Caco-2 (cell line): ENCODE measurements around the gene ATG16L2. TPM values are rescaled to one million over a fixed set of nuclear protein-coding genes. Genes with fewer than 3 reads are reported as not detected.

Experiments used
- BruUV-seq: library from RNA; stranded (reverse); fragments of 400-500 nt; replicated peaks from 2 replicates; lab custom pipeline; 2021; lab: Mats Ljungman, UMichigan
- CTCF ChIA-PET: fragments of 300-600 bp; sonication (Branson Sonifier 250); formaldehyde crosslinking; loops from one replicate; lab custom pipeline; 2022; ENCODE audit warnings: antibody characterized with exemption; lab: Charles Lee
- POLR2A ChIA-PET: fragments of 300-600 bp; sonication (Branson Sonifier 250); formaldehyde crosslinking; loops from one replicate; lab custom pipeline; 2022; ENCODE audit warnings: antibody characterized with exemption; lab: Charles Lee
- DNase-seq, 2 experiments: peaks; one replicate each; pipeline versions ENCODE4 v3.0.0 to v3.0.0-alpha.2; 2020 to 2022
- H3K27me3 ChIP-seq: replicated peaks from 2 replicates; pipeline ENCODE4 v1.6.0; 2011; ENCODE audit warnings: low read length; ENCODE audit not compliant: control insufficient read depth, insufficient read depth
- H3K36me3 ChIP-seq: 2 replicates; pipeline ENCODE4 v1.5.1; 2011; ENCODE audit warnings: low read length; ENCODE audit not compliant: control insufficient read depth, insufficient read depth
- H3K4me1 ChIP-seq: fragments of 250-450 bp; sonication (Bioruptor Pico); 2 replicates; pipeline ENCODE4 v1.5.1; 2020; ENCODE audit warnings: mild to moderate bottlenecking
- H3K4me3 ChIP-seq: 2 replicates; pipeline ENCODE4 v1.5.1; 2011; ENCODE audit warnings: low read depth, mild to moderate bottlenecking, control low read depth, low read length
- H3K9me3 ChIP-seq: fragments of 250-450 bp; sonication (Bioruptor Pico); 2 replicates; pipeline ENCODE4 v1.5.1; 2020; ENCODE audit warnings: mild to moderate bottlenecking, moderate library complexity
- H3K27ac Mint-ChIP-seq: one replicate; pipeline ENCODE4 v1.8.0; 2022; ENCODE audit warnings: mixed read lengths; ENCODE audit not compliant: unreplicated experiment
- H3K27me3 Mint-ChIP-seq: one replicate; pipeline ENCODE4 v1.8.0; 2022; ENCODE audit warnings: mixed read lengths; ENCODE audit not compliant: insufficient read depth, unreplicated experiment
- H3K36me3 Mint-ChIP-seq: one replicate; pipeline ENCODE4 v1.8.0; 2022; ENCODE audit warnings: mild to moderate bottlenecking, mixed read lengths; ENCODE audit not compliant: insufficient read depth, unreplicated experiment
- H3K4me1 Mint-ChIP-seq: one replicate; pipeline ENCODE4 v1.8.0; 2022; ENCODE audit warnings: low read depth, mixed read lengths; ENCODE audit not compliant: unreplicated experiment
- H3K4me3 Mint-ChIP-seq: one replicate; pipeline ENCODE4 v1.8.0; 2022; ENCODE audit warnings: mild to moderate bottlenecking, moderate library complexity, mixed read lengths; ENCODE audit not compliant: unreplicated experiment
- H3K9me3 Mint-ChIP-seq: one replicate; pipeline ENCODE4 v1.8.0; 2022; ENCODE audit warnings: mixed read lengths; ENCODE audit not compliant: unreplicated experiment
- intact Hi-C: fragments of 100-400 bp; cut with micrococcal nuclease; formaldehyde crosslinking; loops from one replicate; pipeline ENCODE4 v1.10.0; 2022; ENCODE audit not compliant: unreplicated experiment
- microRNA-seq: library from miRNA; unstranded; fragments of <30 nt; microRNA quantifications from one replicate; pipeline ENCODE4 v1.2.0, GENCODE V29; 2022
- total RNA-seq: library from RNA; stranded (reverse); gene quantifications from 2 replicates; pipeline ENCODE4 v1.2.3, GENCODE V29; 2022
- TF ChIP-seq, protein P1 (sequence below), 2 experiments: fragments of 200-600 bp in 1 of 2; IDR thresholded peaks; 1 replicate in 1 of 2; 2 replicates in 1 of 2; pipeline versions ENCODE4 v1.5.1 to v1.8.0; 2011 to 2022; ENCODE audit warnings: antibody characterized with exemption in 1 of 2, control low read depth in 1 of 2, inconsistent platforms in 1 of 2, low read depth in 1 of 2, low read length in 1 of 2, mild to moderate bottlenecking in 1 of 2, moderate library complexity in 1 of 2; ENCODE audit not compliant: insufficient read depth in 1 of 2, severe bottlenecking in 1 of 2, unreplicated experiment in 1 of 2

Gene ATG16L2
- total RNA-seq, 1 experiment from 2014 or later, result 19.3 TPM

DNA sequence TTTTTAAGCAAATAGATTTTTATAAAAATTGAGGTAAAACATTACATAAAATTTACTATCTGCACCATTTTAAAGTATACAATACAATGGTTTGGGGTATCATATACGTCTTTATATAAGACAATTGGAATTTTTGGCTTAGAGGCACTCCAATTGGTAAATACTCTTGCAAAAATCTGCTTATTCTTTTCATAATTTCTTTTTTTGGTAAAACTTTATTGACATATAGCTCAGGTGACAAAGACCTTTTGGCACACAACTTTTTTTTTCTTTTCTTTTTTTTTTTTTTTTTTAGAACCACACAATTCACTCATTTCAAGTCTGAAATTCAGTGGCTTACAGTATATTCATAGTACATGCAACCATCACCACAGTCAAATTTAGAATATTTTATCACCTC lies 57.8 kb downstream of the ATG16L2 start:
- Histone ChIP-seq H3K36me3 (peaks cover 2% of the 10 kb centered on the region), H3K9me3 (no peaks in the 10 kb centered on the region), H3K4me3 (no peak overlapping the region), H3K27me3 (no peaks in the 10 kb centered on the region), H3K4me1 (no peaks in the 10 kb centered on the region)
- no peaks in the 10 kb centered on the region for H3K27me3 Mint-ChIP-seq
- H3K4me1 Mint-ChIP-seq, result no peaks in the 10 kb centered on the region
- no TSS peak for BruUV-seq
- no peak for DNase-seq
- H3K4me3 Mint-ChIP-seq, result no peak overlapping the region
- intact Hi-C loops, result no loop called here
- ChIA-PET CTCF (interaction anchor here (0.6 kb wide), 1 partner anchor 19 kb away, joined by 3 read pairs; no protein-coding TSS in a partner anchor), POLR2A (interaction anchor here (0.7 kb wide), 1 partner anchor 277 kb away, joined by 5 read pairs; no protein-coding TSS in a partner anchor)
- TF ChIP-seq, protein P1, sequence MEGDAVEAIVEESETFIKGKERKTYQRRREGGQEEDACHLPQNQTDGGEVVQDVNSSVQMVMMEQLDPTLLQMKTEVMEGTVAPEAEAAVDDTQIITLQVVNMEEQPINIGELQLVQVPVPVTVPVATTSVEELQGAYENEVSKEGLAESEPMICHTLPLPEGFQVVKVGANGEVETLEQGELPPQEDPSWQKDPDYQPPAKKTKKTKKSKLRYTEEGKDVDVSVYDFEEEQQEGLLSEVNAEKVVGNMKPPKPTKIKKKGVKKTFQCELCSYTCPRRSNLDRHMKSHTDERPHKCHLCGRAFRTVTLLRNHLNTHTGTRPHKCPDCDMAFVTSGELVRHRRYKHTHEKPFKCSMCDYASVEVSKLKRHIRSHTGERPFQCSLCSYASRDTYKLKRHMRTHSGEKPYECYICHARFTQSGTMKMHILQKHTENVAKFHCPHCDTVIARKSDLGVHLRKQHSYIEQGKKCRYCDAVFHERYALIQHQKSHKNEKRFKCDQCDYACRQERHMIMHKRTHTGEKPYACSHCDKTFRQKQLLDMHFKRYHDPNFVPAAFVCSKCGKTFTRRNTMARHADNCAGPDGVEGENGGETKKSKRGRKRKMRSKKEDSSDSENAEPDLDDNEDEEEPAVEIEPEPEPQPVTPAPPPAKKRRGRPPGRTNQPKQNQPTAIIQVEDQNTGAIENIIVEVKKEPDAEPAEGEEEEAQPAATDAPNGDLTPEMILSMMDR (IDR thresholded peaks at IDR 0.05; ENCODE audit: insufficient read depth in 1 of 2, low read depth in 1 of 2, low read length in 1 of 2, severe bottlenecking in 1 of 2, unreplicated experiment in 1 of 2), result no peak
- H3K27ac Mint-ChIP-seq, result no peak overlapping the region
- H3K36me3 Mint-ChIP-seq, result no peaks in the 10 kb centered on the region
- no peaks in the 10 kb centered on the region for H3K9me3 Mint-ChIP-seq

DNA sequence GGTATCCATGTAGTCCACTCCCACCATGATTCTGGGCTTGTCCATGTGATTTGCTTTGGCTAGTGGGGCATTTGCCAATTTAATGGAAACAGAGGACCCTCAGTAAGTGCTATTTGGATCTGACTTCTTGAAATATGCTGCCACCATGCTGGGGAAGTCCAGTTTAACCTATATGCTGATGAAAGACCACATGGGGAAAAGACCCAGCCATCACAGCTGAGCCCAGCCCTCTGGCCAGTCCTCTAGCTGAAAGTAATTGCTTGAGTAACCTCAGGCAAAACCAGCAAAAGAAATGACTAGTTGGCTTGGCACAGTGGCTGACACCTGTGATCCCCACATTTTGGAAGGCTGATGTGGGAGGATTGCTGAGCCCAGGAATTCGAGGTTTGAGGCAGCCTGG lies 61.5 kb downstream of the ATG16L2 start:
- ChIA-PET POLR2A (no interaction called here), CTCF (no interaction called here)
- no TSS peak for BruUV-seq

GRCh38 chr11:72876147-72876546 lies 61.9 kb downstream of the ATG16L2 start:
- intact Hi-C loops, result no loop called here
- Mint-ChIP-seq H3K27ac (no peak overlapping the region), H3K27me3 (no peaks in the 10 kb centered on the region), H3K9me3 (no peaks in the 10 kb centered on the region), H3K4me1 (no peaks in the 10 kb centered on the region), H3K4me3 (no peak overlapping the region), H3K36me3 (no peaks in the 10 kb centered on the region)
- no peak for DNase-seq
- BruUV-seq, result no TSS peak
- Histone ChIP-seq H3K4me1 (no peaks in the 10 kb centered on the region), H3K9me3 (no peaks in the 10 kb centered on the region), H3K27me3 (no peaks in the 10 kb centered on the region), H3K36me3 (peaks cover 2% of the 10 kb centered on the region; the same call in 1 of the 2 replicates), H3K4me3 (no peak overlapping the region)
- TF ChIP-seq, protein P1 (IDR thresholded peaks at IDR 0.05; ENCODE audit: insufficient read depth in 1 of 2, low read depth in 1 of 2, low read length in 1 of 2, severe bottlenecking in 1 of 2, unreplicated experiment in 1 of 2), result no peak
- CTCF ChIA-PET, result no interaction called here
- POLR2A ChIA-PET, result no interaction called here

More for the DNA sequence above, 61.5 kb downstream of the ATG16L2 start:
- DNase-seq, result no peak
- Histone ChIP-seq H3K4me1 (no peaks in the 10 kb centered on the region), H3K4me3 (no peak overlapping the region), H3K9me3 (no peaks in the 10 kb centered on the region), H3K27me3 (no peaks in the 10 kb centered on the region), H3K36me3 (peaks cover 2% of the 10 kb centered on the region; the same call in 1 of the 2 replicates)
- Mint-ChIP-seq H3K4me1 (no peaks in the 10 kb centered on the region), H3K27me3 (no peaks in the 10 kb centered on the region), H3K9me3 (no peaks in the 10 kb centered on the region), H3K36me3 (no peaks in the 10 kb centered on the region), H3K4me3 (no peak overlapping the region), H3K27ac (no peak overlapping the region)
- TF ChIP-seq, protein P1 (IDR thresholded peaks at IDR 0.05; ENCODE audit: insufficient read depth in 1 of 2, low read depth in 1 of 2, low read length in 1 of 2, severe bottlenecking in 1 of 2, unreplicated experiment in 1 of 2), result no peak
- intact Hi-C loops, result no loop called here

Small RNA genes lying within 50 kb of the gene (microRNA-seq; reads per million reads assigned to microRNA genes)
- gene MIR4692, result not detected

Other genes starting within 250 kb of the ATG16L2 start
- 1.2 and 1.4 TPM in 2 replicates for gene PDE2A, start 140.0 kb upstream of the ATG16L2 start, total RNA-seq
- 87.1 and 102 TPM in 2 replicates for gene ARAP1, start 62.0 kb upstream of the ATG16L2 start, total RNA-seq
- 492 and 501 TPM in 2 replicates for gene STARD10, start 20.4 kb upstream of the ATG16L2 start, total RNA-seq